NCI-H128 (cell line): ENCODE results near the gene PUDP.
"Not testable (repeated sequence)": the region's sequence is repeated elsewhere in the genome, so short reads cannot be mapped to it uniquely, and the experiment has no call there.

Experiments
- DNase-seq: peaks from one replicate; lab custom pipeline; 2025; ENCODE audit not compliant: unreplicated experiment; lab: John Stamatoyannopoulos, UW

The PUDP gene

DNA sequence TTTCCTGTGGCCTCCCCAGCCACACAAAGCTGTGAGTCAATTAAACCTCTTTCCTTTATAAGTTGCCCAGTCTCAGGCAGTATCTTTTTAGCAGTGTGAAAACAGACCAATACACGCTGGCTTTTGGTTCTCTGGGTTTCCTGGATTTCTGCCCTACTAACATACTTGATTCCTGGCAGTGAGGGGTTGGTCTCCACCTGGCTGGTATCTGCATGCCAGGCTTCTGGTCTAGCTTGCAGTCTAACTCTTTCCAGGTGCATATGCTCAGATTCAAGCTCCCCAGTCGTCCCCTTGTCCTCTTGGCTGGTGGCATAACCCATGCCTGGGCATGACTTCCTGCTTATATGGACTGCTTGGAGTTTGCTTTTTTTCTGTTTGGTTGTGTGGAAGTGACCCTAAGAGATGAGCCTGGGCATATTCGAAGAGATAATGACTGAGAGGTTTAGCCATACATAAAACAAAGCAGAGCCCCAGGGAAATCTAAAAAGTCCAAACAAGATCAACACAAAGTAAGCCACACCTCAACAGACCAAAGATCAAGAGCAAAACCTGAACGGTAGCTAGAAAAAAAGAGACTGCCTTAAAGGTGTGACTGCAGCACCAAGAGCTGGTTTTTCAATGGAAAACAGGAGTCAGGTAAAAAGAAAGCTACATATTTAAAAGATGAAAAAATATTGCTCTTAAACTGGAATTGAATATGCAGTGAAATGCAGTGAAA, 102.6 kb downstream of the PUDP start:
- no peak for DNase-seq

DNA sequence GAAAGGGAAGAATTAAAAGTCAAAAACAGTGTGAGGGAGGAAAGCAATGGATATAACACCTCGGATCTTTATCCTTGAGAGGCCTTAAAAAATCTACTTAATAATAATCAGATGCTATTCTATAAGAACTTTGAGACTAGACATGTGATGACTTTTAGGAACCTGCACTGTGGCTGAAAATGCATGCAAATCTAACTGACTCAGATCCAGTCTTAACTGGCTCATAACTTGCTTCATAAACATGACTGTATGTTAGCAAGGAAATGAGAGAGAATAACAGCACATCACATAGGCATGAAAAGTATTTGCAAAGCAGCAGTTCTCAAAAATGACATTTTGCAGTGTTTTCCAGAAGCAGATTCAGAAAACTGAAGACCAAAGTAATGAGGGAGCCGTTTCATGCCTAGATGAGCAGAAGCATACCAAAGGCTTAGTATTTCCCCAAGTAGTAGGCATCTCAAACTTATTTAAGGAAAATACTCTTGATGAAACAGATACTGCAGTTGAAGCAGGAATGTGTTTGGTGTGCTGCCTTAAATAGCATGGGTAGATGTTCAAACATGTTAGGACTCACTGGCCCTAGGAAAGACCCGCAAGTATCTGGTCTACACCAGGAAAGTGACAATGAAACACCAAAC, 104.0 kb downstream of the PUDP start:
- DNase-seq = not testable (repeated sequence)

DNA sequence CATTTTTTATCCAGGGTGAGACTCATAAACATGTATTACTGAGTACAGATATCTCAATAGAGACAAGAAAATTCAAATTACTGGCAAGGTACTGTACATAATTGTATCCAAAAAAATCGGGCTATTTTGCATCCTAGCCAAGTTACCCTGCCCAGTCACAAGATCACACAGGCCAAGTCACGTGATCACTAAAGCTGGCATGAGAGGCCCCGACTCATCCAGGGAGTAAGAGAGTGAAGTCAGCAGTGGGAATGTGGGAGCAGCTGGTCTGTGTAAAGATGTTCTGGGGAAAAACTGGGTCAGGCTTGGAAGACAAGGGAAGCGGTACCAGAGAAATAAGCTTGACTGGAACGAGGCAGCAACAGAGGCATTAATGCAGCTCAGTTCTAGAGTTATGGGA, 119.7 kb downstream of the PUDP start:
- DNase-seq = no peak

DNA sequence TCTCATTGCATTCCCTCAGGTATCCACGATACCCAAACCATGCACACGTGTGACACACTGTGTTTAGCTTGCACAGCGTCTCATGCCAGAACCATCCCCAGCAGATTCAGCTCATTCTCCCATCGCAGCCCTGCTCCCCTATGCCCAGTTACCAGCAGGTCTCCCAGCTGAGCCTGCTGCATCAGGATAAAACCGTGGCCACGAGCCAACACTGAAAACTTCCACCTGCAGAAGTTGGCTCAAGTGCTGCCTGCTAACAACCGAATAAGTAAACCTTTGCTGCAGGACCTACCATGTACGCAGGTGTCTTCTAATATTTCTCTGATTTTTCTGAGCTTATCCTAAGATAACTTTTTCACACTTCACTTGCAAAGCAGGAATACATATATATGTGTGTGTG, 120.9 kb downstream of the PUDP start:
- DNase-seq = no peak

DNA sequence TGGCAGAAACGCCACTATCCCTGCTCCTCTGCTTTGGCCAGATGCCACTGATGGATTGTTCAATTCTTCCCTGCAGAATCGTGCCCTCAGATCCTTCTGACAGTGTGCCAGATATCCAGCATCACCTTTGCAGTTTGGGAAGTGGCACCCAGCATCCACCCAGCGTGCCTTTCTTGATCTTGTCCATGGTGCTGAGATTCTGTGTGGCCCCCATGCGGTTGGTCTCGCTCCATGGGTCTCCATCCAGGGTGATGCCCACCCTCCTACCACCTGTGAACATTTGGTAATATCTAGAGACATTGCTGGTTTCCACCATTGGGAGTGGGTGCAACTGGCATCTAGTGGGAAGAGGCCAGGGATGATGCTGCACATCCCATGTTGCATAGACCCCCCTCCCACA, 121.6 kb downstream of the PUDP start:
- not testable (repeated sequence) for DNase-seq

DNA sequence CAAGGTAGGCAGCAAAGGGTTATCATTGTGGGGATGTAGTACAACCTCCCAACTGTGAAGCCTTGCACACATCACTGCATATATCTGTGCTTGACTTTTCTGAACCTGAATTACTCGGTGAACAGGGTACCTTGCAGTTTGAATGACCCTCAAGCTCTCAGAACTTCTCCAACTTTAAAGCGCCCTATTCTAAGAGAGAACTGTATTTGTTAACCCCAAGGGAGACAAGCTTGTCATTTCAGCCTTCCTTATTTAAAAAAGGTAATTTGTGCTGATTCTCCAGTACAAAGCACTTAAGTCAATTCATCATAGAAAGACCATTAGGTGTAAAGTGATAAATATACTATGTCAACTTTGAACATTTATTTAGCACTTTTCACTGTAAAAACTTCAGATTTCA, 122.5 kb downstream of the PUDP start:
- DNase-seq = no peak

DNA sequence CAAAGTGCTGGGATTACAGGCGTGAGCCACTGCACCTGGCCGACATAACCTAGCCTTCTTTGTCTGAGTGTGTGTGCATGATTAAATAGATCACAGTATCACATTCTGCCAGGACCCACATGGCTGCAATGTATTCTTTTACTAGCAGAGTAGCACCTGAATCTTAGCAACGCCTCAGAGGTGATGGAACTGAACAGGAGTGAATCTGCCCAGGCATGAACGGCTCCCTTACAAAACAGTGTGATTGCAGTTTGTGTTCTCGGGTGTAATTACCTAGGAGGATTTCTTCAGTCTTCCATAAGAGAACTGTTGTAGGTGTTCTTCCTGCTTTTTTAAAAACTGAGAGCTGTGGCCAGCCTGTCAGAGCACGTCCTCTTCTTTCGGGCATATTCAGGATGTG, 123.1 kb downstream of the PUDP start:
- DNase-seq = no peak

DNA sequence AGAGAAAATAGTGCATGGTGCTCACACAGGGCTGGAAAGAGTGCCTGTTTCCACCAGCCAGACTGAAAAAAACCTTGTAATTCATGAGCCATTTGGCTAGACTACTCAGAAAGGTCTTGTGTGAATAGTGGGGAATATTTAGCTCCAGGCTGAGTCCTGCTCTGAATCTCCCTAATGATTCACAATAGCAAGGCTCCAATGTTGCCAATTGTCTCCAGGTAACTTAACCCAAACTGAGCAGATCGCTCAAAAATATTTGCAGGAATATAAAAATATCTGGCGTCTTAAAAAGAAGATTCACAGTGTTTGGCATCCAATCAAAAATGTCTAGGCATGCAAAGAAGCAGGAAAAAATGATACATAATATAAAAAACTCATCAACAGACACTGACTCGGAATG, 125.0 kb downstream of the PUDP start:
- DNase-seq = not testable (repeated sequence)

DNA sequence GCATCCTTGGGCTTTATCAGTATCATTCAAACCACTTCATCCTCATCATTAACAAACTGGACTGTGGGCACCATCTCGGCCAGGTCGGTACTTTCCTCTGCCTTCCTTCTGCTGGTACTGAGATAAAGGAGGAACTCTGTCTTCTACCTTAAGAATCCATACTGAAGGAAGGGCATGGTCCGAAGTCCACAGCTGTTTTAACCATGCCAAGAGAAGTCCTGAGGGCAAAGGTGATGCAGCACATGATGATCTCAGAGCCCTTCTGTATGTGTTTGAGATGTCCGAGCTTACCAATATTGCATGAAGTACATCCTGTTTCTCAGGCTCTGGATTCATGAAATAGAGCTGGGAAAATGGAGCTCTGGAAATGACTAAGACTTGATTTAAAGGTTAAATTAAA, 126.0 kb downstream of the PUDP start:
- no peak for DNase-seq

DNA sequence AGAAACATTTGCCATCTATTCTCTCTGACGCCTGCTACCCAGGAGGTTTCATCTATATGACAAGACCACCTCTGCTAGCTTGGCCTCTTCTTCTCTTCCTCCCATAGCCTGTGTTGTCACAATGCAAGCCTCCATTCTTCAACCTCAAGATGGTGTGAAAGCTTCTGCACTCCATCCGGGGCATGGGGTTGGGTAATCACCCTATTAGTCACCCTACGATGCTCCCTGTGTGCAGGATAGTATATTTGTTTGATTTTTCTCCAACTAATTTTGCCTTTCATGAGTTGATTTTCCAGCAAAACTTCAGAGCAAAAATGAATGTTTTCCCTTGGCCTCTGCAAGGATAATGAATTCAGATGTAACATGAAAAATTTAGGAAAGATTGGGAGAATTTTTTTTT, 128.4 kb downstream of the PUDP start:
- DNase-seq = no peak

DNA sequence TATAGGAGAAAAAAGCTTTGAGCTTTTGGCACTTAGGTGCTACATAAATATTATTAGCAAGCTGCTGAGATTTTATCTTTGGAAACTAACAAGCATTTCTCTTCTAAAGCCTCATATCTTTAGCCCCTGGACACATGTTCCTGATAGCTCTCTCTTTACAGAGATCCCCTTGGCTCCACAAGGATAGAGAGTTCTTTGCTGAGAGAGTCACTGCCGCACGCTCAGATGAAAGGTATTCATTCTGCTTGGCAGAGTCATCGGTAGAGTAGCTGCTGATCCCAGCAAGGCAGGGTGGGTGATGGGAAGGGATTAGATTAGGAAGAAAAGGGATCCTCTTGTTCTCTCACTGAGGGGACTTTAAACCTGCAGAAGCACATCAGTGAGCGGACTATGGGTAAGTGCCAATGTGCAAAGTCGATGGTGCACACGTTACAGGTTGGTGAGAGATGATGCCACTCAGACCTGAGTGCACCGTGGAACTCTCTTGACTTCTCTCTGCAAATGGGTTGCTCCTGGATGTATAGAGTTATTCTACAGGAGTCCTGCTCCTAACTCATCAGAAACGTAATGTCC, 135.6 kb downstream of the PUDP start:
- DNase-seq = not testable (repeated sequence)

DNA sequence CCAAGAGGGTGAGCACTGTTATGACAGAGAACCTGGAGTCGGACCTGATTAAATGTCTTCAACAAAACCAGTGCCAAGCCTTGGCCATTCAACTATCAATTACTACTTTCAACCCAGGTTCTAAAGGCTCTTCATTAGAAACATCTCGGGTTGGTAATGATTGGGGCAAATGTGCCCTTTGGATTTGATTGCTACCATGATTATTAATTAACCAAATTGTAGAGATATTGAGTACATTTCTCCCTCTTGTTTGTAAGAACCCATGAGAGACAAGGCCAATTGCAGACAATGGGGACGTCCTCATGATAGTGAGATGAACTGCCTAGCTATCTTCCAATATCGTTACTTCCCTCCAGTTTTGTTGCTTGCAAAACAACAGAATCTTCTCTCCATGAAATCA, 137.1 kb downstream of the PUDP start:
- DNase-seq = not testable (repeated sequence)

DNA sequence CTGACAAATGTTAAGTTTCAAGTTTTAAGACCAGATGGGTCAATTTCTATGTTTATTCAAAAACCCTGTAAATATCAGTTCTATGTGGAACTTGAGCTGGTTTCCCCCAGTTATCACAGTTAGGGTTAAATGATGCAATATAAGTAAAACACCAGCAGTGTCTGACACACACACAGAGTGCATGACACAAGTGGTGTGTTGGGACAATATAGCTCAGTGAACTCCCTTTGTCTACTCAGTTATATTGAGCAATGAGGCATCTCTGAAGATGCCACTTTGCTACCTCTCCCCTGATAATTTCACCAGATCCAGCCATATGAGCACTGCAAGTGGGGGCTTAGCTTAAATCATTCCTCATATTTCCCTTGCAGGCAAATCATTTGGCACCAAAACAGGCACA, 140.6 kb downstream of the PUDP start:
- not testable (repeated sequence) for DNase-seq
